Measurements from ENCODE around the gene SYT9. TPM values are rescaled to one million over a fixed set of nuclear protein-coding genes. Genes with fewer than 3 reads are reported as not detected.
A peak's percentile ranks its signal among the peaks of the same experiment; 100 is the strongest.

The SYT9 gene
- total RNA-seq, 1 experiment from 2014 or later = not detected

DNA sequence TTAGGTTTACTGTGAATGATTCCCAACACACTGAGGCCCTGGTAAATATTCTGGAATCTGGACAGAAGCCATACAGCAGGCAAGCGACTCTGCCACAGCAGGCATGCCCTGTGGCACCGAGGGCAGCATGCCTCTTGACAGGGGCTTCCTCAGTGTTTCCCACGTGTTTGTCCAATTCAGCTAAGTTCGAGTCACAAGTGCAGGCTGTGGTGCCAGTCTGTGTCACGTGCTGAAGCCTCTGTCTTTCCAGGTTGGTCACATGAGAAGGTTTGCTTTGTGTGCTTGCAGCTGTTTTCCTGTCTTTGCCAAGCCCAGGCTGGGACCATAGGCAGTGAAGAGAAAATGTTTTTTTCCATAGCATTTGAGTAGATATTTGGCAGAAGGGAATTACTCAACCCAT, 259.7 kb downstream of the SYT9 start:
- CTCF ChIA-PET = interaction anchor here (0.6 to 5.7 kb wide), 10 partner anchors 13 to 655 kb away, joined by 3 to 38 read pairs (median 9); partner anchors contain the start of gene OLFML1
- no peaks in the 10 kb centered on the region for H3K4me1 Mint-ChIP-seq (ENCODE audit: insufficient read depth, unreplicated experiment)
- H3K4me3 Mint-ChIP-seq (ENCODE audit: unreplicated experiment) = no peak overlapping the region
- H3K36me3 Mint-ChIP-seq (ENCODE audit: insufficient read depth, unreplicated experiment) = no peaks in the 10 kb centered on the region
- no TSS peak for BruUV-seq (replicated peaks)
- H3K27ac Mint-ChIP-seq (ENCODE audit: low read depth, unreplicated experiment) = no peak overlapping the region
- TF ChIP-seq, protein P1, sequence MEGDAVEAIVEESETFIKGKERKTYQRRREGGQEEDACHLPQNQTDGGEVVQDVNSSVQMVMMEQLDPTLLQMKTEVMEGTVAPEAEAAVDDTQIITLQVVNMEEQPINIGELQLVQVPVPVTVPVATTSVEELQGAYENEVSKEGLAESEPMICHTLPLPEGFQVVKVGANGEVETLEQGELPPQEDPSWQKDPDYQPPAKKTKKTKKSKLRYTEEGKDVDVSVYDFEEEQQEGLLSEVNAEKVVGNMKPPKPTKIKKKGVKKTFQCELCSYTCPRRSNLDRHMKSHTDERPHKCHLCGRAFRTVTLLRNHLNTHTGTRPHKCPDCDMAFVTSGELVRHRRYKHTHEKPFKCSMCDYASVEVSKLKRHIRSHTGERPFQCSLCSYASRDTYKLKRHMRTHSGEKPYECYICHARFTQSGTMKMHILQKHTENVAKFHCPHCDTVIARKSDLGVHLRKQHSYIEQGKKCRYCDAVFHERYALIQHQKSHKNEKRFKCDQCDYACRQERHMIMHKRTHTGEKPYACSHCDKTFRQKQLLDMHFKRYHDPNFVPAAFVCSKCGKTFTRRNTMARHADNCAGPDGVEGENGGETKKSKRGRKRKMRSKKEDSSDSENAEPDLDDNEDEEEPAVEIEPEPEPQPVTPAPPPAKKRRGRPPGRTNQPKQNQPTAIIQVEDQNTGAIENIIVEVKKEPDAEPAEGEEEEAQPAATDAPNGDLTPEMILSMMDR (IDR thresholded peaks at IDR 0.05; ENCODE audit: unreplicated experiment) = no peak
- no peaks in the 10 kb centered on the region for H3K9me3 Mint-ChIP-seq (ENCODE audit: unreplicated experiment)
- intact Hi-C loops (cut with micrococcal nuclease) = no loop called here
- POLR2A ChIA-PET = interaction anchor here (1.6 kb wide), 1 partner anchor 21 kb away, joined by 6 read pairs; no protein-coding TSS in a partner anchor
- no peak for DNase-seq (ENCODE audit: unreplicated experiment)
- peaks cover 25% of the 10 kb centered on the region for H3K27me3 Mint-ChIP-seq (ENCODE audit: insufficient read depth, unreplicated experiment)

DNA sequence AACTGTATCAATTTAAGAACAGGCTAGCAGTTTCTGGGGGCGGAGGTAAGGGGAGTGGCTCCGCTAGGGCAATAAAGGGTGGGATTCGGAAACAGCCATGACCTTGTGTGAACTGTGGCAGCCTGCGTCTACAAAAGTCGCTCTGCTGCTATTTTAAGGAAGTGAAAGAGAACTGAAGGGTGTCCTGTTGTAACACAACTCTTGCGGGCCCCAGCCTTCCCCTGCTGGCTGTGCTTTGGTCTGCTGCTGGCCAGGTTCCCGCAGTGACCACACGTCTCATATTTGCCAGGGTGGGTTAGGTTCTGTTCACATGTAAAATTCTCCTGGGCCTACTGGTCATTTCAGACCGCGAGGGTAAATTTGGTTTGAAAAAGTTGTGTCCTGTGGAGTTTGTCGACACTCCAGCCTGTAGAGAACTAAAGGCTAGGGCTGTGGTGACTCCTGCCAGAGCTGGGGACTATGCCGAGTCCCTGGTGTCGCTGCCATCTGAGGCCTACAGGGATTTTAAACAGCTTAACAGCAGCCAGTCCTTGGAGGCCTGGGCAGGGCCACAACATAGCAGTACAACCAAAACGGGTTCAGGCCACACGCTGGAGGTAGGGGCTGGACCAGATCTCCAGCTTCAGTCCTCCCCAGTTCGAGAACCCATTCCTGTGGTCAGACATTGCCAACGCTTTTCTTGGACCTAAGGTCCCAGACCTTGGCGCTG, 261.0 kb downstream of the SYT9 start:
- TF ChIP-seq, protein P1 (IDR thresholded peaks at IDR 0.05; ENCODE audit: unreplicated experiment) = no peak
- no peaks in the 10 kb centered on the region for H3K4me1 Mint-ChIP-seq (ENCODE audit: insufficient read depth, unreplicated experiment)
- ChIA-PET POLR2A (no interaction called here), CTCF (interaction anchor here (0.5 to 5.7 kb wide), 46 partner anchors 8 to 575 kb away, joined by 3 to 38 read pairs (median 4); partner anchors contain the start of gene OLFML1)
- peak overlapping the region; percentile 52 for H3K27ac Mint-ChIP-seq (ENCODE audit: low read depth, unreplicated experiment)
- intact Hi-C loops (cut with micrococcal nuclease) = loop anchor here (1.0 kb wide), 3 partner anchors 59 to 153 kb away; no protein-coding TSS in a partner anchor
- no peak for DNase-seq (ENCODE audit: unreplicated experiment)
- H3K4me3 Mint-ChIP-seq (ENCODE audit: unreplicated experiment) = peak overlapping the region; percentile 83
- H3K27me3 Mint-ChIP-seq (ENCODE audit: insufficient read depth, unreplicated experiment) = peaks cover 17% of the 10 kb centered on the region
- H3K36me3 Mint-ChIP-seq (ENCODE audit: insufficient read depth, unreplicated experiment) = no peaks in the 10 kb centered on the region
- no peaks in the 10 kb centered on the region for H3K9me3 Mint-ChIP-seq (ENCODE audit: unreplicated experiment)
- BruUV-seq (replicated peaks) = TSS peak; percentile 42

GRCh38 chr11:7513234-7514098, 261.8 kb downstream of the SYT9 start, which contains the start of gene PPFIBP2:
Gene PPFIBP2 (plus strand): TSS chr11:7513999. CDS start chr11:7549476, 35,477 bp downstream.
- intact Hi-C loops (cut with micrococcal nuclease) = loop anchor here (1.0 kb wide), 3 partner anchors 58 to 152 kb away; no protein-coding TSS in a partner anchor
- peak; percentile 70 for DNase-seq (ENCODE audit: unreplicated experiment)
- no TSS peak for BruUV-seq (replicated peaks)
- Mint-ChIP-seq H3K9me3 (ENCODE audit: unreplicated experiment) (no peaks in the 10 kb centered on the region), H3K4me1 (ENCODE audit: insufficient read depth, unreplicated experiment) (no peaks in the 10 kb centered on the region), H3K36me3 (ENCODE audit: insufficient read depth, unreplicated experiment) (no peaks in the 10 kb centered on the region), H3K27me3 (ENCODE audit: insufficient read depth, unreplicated experiment) (peaks cover 17% of the 10 kb centered on the region), H3K27ac (ENCODE audit: low read depth, unreplicated experiment) (peak within 1 kb of the TSS; percentile 52), H3K4me3 (ENCODE audit: unreplicated experiment) (peak within 1 kb of the TSS; percentile 83)
- TF ChIP-seq, protein P1 (IDR thresholded peaks at IDR 0.05; ENCODE audit: unreplicated experiment) = peak; percentile 74
- CTCF ChIA-PET = interaction anchor here (0.5 to 5.7 kb wide), 52 partner anchors 8 to 512 kb away, joined by 3 to 38 read pairs (median 4); no protein-coding TSS in a partner anchor
- POLR2A ChIA-PET = interaction anchor here (0.7 to 1.3 kb wide), 2 partner anchors 10 to 152 kb away, joined by 4 to 5 read pairs; no protein-coding TSS in a partner anchor

All from MCF 10A (cell line).